ENCODE results near the gene SLC5A6. TPM values are rescaled to one million over a fixed set of nuclear protein-coding genes. Genes with fewer than 3 reads are reported as not detected.
"Not testable (repeated sequence)": the region's sequence is repeated elsewhere in the genome, so short reads cannot be mapped to it uniquely, and the experiment has no call there.

SLC5A6 gene
- total RNA-seq, 2 donors from 2014 or later = 33.8 to 72.0 TPM

GRCh38 chr2:27205206-27205605 lies 6.9 kb downstream of the SLC5A6 start:
- H3K4me3 Mint-ChIP-seq = no peak overlapping the region
- no peaks in the 10 kb centered on the region for H3K27me3 Mint-ChIP-seq
- no peak for ATAC-seq (replicated peaks)

GRCh38 chr2:27204566-27204965 lies 7.5 kb downstream of the SLC5A6 start:
- Mint-ChIP-seq H3K9me3 (no peaks in the 10 kb centered on the region), H3K36me3 (ENCODE audit: low read depth) (peaks cover 99% of the 10 kb centered on the region), H3K4me1 (peaks cover 28% of the 10 kb centered on the region), H3K27ac (peak overlapping the region; percentile 31), H3K27me3 (no peaks in the 10 kb centered on the region), H3K4me3 (no peak overlapping the region)
- no peak for ATAC-seq (replicated peaks)

More at GRCh38 chr2:27205206-27205605, 6.9 kb downstream of the SLC5A6 start:
- H3K9me3 Mint-ChIP-seq = no peaks in the 10 kb centered on the region
- H3K4me1 Mint-ChIP-seq = peaks cover 34% of the 10 kb centered on the region
- H3K27ac Mint-ChIP-seq = peak overlapping the region; percentile 31
- peaks cover 99% of the 10 kb centered on the region for H3K36me3 Mint-ChIP-seq (ENCODE audit: low read depth)

DNA sequence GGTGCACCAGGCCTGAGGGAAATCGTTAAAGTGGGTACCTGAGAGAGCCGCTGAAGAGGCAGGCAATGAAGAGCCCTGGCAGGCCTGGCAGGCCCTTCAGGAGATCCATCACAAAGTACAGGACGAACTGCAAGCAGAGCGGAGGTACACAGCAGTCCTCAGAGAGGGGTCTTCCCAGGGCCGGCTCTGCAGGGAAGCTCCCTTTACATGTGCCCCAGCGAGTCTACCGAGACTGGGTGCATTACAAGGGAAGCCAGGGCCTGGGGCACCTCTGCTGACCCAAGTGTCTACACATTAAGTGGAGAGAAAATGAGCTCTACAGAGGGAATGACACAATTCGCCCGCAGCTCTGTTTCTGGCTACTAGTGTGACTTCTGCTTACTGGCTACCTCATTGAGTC lies 8.3 kb downstream of the SLC5A6 start:
- H3K9me3 Mint-ChIP-seq = no peaks in the 10 kb centered on the region
- peaks cover 98% of the 10 kb centered on the region for H3K36me3 Mint-ChIP-seq (ENCODE audit: low read depth)
- peak overlapping the region; percentile 68 for H3K27ac Mint-ChIP-seq
- H3K4me1 Mint-ChIP-seq = peaks cover 22% of the 10 kb centered on the region
- ATAC-seq (replicated peaks) = no peak
- no peak overlapping the region for H3K4me3 Mint-ChIP-seq
- H3K27me3 Mint-ChIP-seq = no peaks in the 10 kb centered on the region

GRCh38 chr2:27202854-27203253 lies 9.2 kb downstream of the SLC5A6 start:
- Mint-ChIP-seq H3K9me3 (no peaks in the 10 kb centered on the region), H3K27me3 (no peaks in the 10 kb centered on the region), H3K27ac (peak overlapping the region; percentile 68)

DNA sequence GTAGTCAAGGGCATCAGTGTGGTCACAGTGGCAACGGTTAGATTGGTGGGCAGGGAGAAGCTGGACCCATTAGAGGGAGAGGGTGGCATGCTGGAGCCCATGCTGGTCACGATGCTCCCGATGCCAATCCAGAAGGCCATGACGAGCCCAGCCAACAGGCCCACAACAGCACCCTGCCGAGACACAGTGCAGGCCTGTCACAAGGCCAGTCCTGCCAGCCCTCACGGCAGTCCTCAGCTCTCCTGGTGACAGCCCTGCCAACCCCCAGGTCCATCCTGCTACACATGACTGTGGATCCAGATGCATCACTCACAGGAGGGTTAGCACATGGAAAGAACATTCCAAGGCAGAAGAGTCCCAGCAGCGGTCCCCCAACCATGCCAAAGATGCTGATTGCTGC lies 10.4 kb downstream of the SLC5A6 start:
- Mint-ChIP-seq H3K4me3 (no peak overlapping the region), H3K36me3 (ENCODE audit: low read depth) (peaks cover 78% of the 10 kb centered on the region), H3K27me3 (no peaks in the 10 kb centered on the region), H3K4me1 (peaks cover 15% of the 10 kb centered on the region), H3K9me3 (no peaks in the 10 kb centered on the region), H3K27ac (no peak overlapping the region)
- ATAC-seq (replicated peaks) = no peak

More at GRCh38 chr2:27202854-27203253, 9.2 kb downstream of the SLC5A6 start:
- H3K4me1 Mint-ChIP-seq = peaks cover 22% of the 10 kb centered on the region
- no peak overlapping the region for H3K4me3 Mint-ChIP-seq
- ATAC-seq (replicated peaks) = no peak
- H3K36me3 Mint-ChIP-seq (ENCODE audit: low read depth) = peaks cover 89% of the 10 kb centered on the region

GRCh38 chr2:27199241-27199640 lies 12.8 kb downstream of the SLC5A6 start:
- Mint-ChIP-seq H3K27me3 (peaks cover 3% of the 10 kb centered on the region), H3K27ac (peak overlapping the region; percentile 16), H3K4me1 (no peaks in the 10 kb centered on the region), H3K36me3 (ENCODE audit: low read depth) (peaks cover 54% of the 10 kb centered on the region), H3K4me3 (no peak overlapping the region), H3K9me3 (no peaks in the 10 kb centered on the region)
- no peak for ATAC-seq (replicated peaks)

- Mint-ChIP-seq H3K9me3 (no peaks in the 10 kb centered on the region), H3K27ac (peak overlapping the region; percentile 16), H3K4me3 (no peak overlapping the region), H3K27me3 (peaks cover 3% of the 10 kb centered on the region), H3K4me1 (no peaks in the 10 kb centered on the region), H3K36me3 (ENCODE audit: low read depth) (peaks cover 48% of the 10 kb centered on the region)
- no peak for ATAC-seq (replicated peaks)
These were observed 13.4 kb downstream of the SLC5A6 start for GRCh38 chr2:27198627-27199026.

DNA sequence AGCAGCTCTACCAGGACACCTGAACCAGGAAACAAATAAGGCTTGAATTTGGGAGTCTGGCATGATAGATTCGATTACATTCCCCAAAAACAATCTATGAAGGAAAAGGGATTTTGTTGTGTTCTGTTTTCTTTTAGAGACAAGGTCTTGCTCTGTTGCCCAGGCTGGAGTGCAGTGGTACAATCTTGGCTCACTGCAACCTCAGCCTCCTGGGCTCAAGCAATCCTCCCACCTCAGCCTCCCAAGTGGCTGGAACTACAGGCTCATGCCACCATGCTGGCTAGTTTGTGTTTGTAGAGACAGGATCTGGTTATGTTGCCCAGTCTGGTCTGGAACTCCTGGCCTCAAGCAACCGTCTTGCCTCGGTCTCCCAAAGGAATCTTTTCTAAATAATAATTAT lies 14.0 kb downstream of the SLC5A6 start:
- H3K27ac Mint-ChIP-seq; H3K9me3 Mint-ChIP-seq; ATAC-seq (replicated peaks); H3K27me3 Mint-ChIP-seq; H3K4me3 Mint-ChIP-seq; H3K4me1 Mint-ChIP-seq: not testable (repeated sequence)
- H3K36me3 Mint-ChIP-seq (ENCODE audit: low read depth) = peaks cover 42% of the 10 kb centered on the region

DNA sequence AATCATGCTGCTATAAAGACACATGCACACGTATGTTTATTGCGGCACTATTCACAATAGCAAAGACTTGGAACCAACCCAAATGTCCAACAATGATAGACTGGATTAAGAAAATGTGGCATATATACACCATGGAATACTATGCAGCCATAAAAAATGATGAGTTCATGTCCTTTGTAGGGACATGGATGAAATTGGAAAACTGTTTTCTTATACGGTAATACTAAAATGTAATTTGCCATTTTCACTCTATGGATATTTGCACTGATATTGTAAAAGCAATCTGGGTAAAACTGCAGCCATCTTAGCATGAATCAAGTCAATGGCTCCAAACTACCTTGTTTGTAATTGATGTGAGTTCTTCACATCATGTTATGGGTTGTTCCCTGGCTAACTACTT lies 16.3 kb downstream of the SLC5A6 start:
- H3K27me3 Mint-ChIP-seq; H3K27ac Mint-ChIP-seq; ATAC-seq (replicated peaks); H3K9me3 Mint-ChIP-seq; H3K4me1 Mint-ChIP-seq; H3K4me3 Mint-ChIP-seq: not testable (repeated sequence)
- peaks cover 20% of the 10 kb centered on the region for H3K36me3 Mint-ChIP-seq (ENCODE audit: low read depth)

- no peak overlapping the region for H3K27ac Mint-ChIP-seq
- no peak for ATAC-seq (replicated peaks)
- H3K9me3 Mint-ChIP-seq = no peaks in the 10 kb centered on the region
- H3K27me3 Mint-ChIP-seq = peaks cover 3% of the 10 kb centered on the region
- no peak overlapping the region for H3K4me3 Mint-ChIP-seq
- no peaks in the 10 kb centered on the region for H3K4me1 Mint-ChIP-seq
- peaks cover 9% of the 10 kb centered on the region for H3K36me3 Mint-ChIP-seq (ENCODE audit: low read depth)
These were observed 17.3 kb downstream of the SLC5A6 start for GRCh38 chr2:27194538-27195354.

- H3K36me3 Mint-ChIP-seq (ENCODE audit: low read depth) = no peaks in the 10 kb centered on the region
- no peak overlapping the region for H3K4me3 Mint-ChIP-seq
- ATAC-seq (replicated peaks) = peak; percentile 56
- no peak overlapping the region for H3K27ac Mint-ChIP-seq
- peaks cover 10% of the 10 kb centered on the region for H3K27me3 Mint-ChIP-seq
- no peaks in the 10 kb centered on the region for H3K4me1 Mint-ChIP-seq
- no peaks in the 10 kb centered on the region for H3K9me3 Mint-ChIP-seq
These were observed 20.8 kb downstream of the SLC5A6 start for GRCh38 chr2:27191070-27191829.

DNA sequence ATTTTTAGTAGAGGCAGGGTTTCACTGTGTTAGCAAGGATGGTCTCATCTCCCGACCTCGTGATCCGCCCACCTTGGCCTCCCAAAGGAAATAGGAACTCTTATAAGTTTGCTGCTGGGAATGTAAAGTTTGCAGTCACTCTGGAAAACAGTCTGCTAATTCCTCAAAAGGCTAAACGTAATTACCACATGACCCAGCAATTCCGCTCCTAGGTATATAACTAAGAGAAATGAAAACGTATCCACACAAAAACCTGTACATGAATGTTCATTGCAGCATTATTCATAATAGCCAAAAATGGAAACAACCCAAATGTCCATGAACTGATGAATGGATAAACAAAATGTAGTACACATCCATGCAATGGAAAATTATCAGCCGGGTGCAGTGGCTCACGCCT lies 22.1 kb downstream of the SLC5A6 start:
- Mint-ChIP-seq H3K4me3 (no peak overlapping the region), H3K9me3 (no peaks in the 10 kb centered on the region), H3K27me3 (peaks cover 10% of the 10 kb centered on the region), H3K4me1 (no peaks in the 10 kb centered on the region), H3K27ac (no peak overlapping the region), H3K36me3 (ENCODE audit: low read depth) (no peaks in the 10 kb centered on the region)
- ATAC-seq (replicated peaks) = no peak

GRCh38 chr2:27186613-27187345 lies 25.3 kb downstream of the SLC5A6 start:
- Mint-ChIP-seq H3K27me3 (peaks cover 19% of the 10 kb centered on the region), H3K4me3 (no peak overlapping the region), H3K27ac (no peak overlapping the region), H3K4me1 (no peaks in the 10 kb centered on the region), H3K36me3 (ENCODE audit: low read depth) (no peaks in the 10 kb centered on the region), H3K9me3 (no peaks in the 10 kb centered on the region)
- ATAC-seq (replicated peaks) = no peak

DNA sequence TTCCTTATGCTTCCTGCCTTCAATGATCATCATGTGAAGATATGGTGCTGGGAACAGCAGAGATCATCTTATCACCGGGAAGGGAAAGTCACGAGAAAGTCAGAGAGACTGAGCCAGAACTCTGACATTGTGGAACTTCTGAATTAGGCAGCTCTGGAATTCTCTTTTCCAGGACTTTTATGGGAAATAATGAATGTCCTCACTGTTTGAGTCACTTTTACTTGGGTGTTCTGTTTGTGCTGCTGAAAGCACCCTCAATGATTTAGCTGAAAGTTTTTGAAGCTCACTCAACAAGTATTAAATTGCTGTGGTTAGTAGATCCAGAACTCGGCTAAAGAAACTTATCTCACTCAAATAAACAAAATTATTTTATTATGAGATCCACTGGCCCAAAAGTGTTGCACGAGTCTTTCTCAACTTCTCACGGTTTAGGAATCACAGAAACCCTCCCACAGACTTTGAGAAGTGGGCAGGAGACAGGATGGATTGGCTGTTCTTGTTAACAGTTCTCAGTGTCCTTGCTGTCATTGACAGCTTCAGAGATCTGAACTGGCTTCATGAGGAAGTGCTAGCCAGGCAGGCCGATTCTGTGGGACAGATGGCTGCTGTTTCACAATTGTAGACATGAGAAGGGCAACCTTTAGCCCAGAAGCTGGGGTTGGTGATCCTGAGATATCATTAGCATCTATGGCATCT lies 26.6 kb downstream of the SLC5A6 start:
- Mint-ChIP-seq H3K4me3 (no peak overlapping the region), H3K9me3 (no peaks in the 10 kb centered on the region), H3K27ac (no peak overlapping the region), H3K4me1 (no peaks in the 10 kb centered on the region), H3K27me3 (peaks cover 19% of the 10 kb centered on the region), H3K36me3 (ENCODE audit: low read depth) (no peaks in the 10 kb centered on the region)
- no peak for ATAC-seq (replicated peaks)

Measured in activated T-helper 17 cell treated with anti-CD3 and anti-CD28 coated beads, Interleukin-2, amount 50 U/mL, for 72 hours (primary cell).